Keratinocyte (primary cell): Measurements from ENCODE around the gene GLT8D2.

Experiments used
- CTCF ChIP-seq, 3 experiments: IDR thresholded peaks in 1 of 3; conservative IDR thresholded peaks in 1 of 3; optimal IDR thresholded peaks in 1 of 3; 2 replicates in 2 of 3; 3 replicates in 1 of 3; pipeline versions ENCODE3 to v1.5.1; 2011; ENCODE audit warnings: low read length in 3 of 3, mild to moderate bottlenecking in 3 of 3, moderate library complexity in 2 of 3, control low read depth in 1 of 3, inconsistent platforms in 1 of 3; ENCODE audit not compliant: insufficient read depth in 2 of 3; ENCODE audit errors: extremely low read depth in 1 of 3
- EZH2 ChIP-seq: IDR thresholded peaks from one replicate; pipeline ENCODE4 v1.6.1; 2012; ENCODE audit warnings: inconsistent platforms, mild to moderate bottlenecking, low read length, moderate library complexity

- no peak for TF ChIP-seq CTCF (optimal IDR thresholded peaks at IDR 0.05 in 1 of 3, IDR thresholded peaks at IDR 0.05 in 1 of 3, conservative IDR thresholded peaks at IDR 0.05 in 1 of 3; ENCODE audit: extremely low read depth in 1 of 3, insufficient read depth in 2 of 3, low read length in 3 of 3)
- TF ChIP-seq EZH2, result no peak
These were observed 10.0 kb upstream of the GLT8D2 start for GRCh38 chr12:104059963-104060362.
